ENCODE results near the gene SYNGAP1.

GRCh38 chr6:33442283-33442682, 22.4 kb downstream of the SYNGAP1 start:
- TF ChIP-seq CTCF (IDR thresholded peaks at IDR 0.05) (no peak), POLR2A (IDR thresholded peaks at IDR 0.05) (no peak), POLR2AphosphoS5 (IDR thresholded peaks at IDR 0.05) (no peak)

All from stomach (tissue), 4 donors.